SK-N-SH treated with all-trans-retinoic acid at 6 μM for 48 hours (cell line): ENCODE data around the gene ST6GAL2.

Source experiments
- ATAC-seq: fragments of 200-7000 bp; cut with Tn5 transposase; 3 replicates; pipeline ENCODE4 v1.9.1; 2020; ENCODE audit warnings: mild to moderate bottlenecking, moderate library complexity
- ARNTL ChIP-seq: fragments of 450-650 bp; formaldehyde crosslinking; IDR thresholded peaks from 2 replicates; pipeline ENCODE4 v1.5.0; 2020; ENCODE audit warnings: low read depth, mild to moderate bottlenecking, moderate library complexity, borderline replicate concordance
- BACH2 ChIP-seq: fragments of 250-450 bp; sonication (Bioruptor Pico); IDR thresholded peaks from 2 replicates; pipeline ENCODE4 v1.9.0; 2021; ENCODE audit warnings: mild to moderate bottlenecking, borderline replicate concordance
- CSDC2 ChIP-seq: fragments of 250-450 bp; sonication (Bioruptor Pico); IDR thresholded peaks from 2 replicates; pipeline ENCODE4 v1.5.0; 2020; ENCODE audit warnings: mild to moderate bottlenecking, moderate library complexity
- ESRRG ChIP-seq: fragments of 250-450 bp; sonication (Bioruptor Pico); IDR thresholded peaks from 2 replicates; pipeline ENCODE4 v1.6.1; 2021; ENCODE audit warnings: mild to moderate bottlenecking
- GLIS3 ChIP-seq: fragments of 250-450 bp; sonication (Bioruptor Pico); IDR thresholded peaks from 2 replicates; pipeline ENCODE4 v1.5.0; 2020; ENCODE audit warnings: mild to moderate bottlenecking, moderate library complexity
- ISL1 ChIP-seq: fragments of 250-450 bp; sonication (Bioruptor Pico); IDR thresholded peaks from 2 replicates; pipeline ENCODE4 v2.1.2; 2022; ENCODE audit warnings: mild to moderate bottlenecking, moderate library complexity
- OSR1 ChIP-seq: fragments of 250-450 bp; sonication (Bioruptor Pico); IDR thresholded peaks from 2 replicates; pipeline ENCODE4 v1.8.0; 2022; ENCODE audit warnings: moderate library complexity, mild to moderate bottlenecking, inconsistent platforms
- PPARA ChIP-seq: fragments of 250-450 bp; sonication (Bioruptor Pico); IDR thresholded peaks from 2 replicates; pipeline ENCODE4 v1.5.0; 2020; ENCODE audit warnings: mild to moderate bottlenecking, borderline replicate concordance
- RARB ChIP-seq: fragments of 250-450 bp; sonication (Bioruptor Pico); IDR thresholded peaks from 2 replicates; pipeline ENCODE4 v1.8.0; 2021; ENCODE audit warnings: mild to moderate bottlenecking, moderate library complexity
- SNAI2 ChIP-seq: fragments of 250-450 bp; sonication (Bioruptor Pico); IDR thresholded peaks from 2 replicates; pipeline ENCODE4 v1.5.0; 2020; ENCODE audit warnings: mild to moderate bottlenecking, moderate library complexity
- TCF4 ChIP-seq: fragments of 250-450 bp; sonication (Bioruptor Pico); IDR thresholded peaks from 2 replicates; pipeline ENCODE4 v1.8.0; 2021; ENCODE audit warnings: mild to moderate bottlenecking, moderate library complexity, borderline replicate concordance
- TOX ChIP-seq: fragments of 250-450 bp; sonication (Bioruptor Pico); IDR thresholded peaks from 2 replicates; pipeline ENCODE4 v1.8.0; 2021; ENCODE audit warnings: mild to moderate bottlenecking, moderate library complexity, borderline replicate concordance
- ZC3H10 ChIP-seq: fragments of 250-450 bp; sonication (Bioruptor Pico); IDR thresholded peaks from 2 replicates; pipeline ENCODE4 v1.5.1; 2021; ENCODE audit warnings: mild to moderate bottlenecking, moderate library complexity
- ZFP3 ChIP-seq: fragments of 250-450 bp; sonication (Bioruptor Pico); IDR thresholded peaks from 2 replicates; pipeline ENCODE4 v1.5.0; 2020; ENCODE audit warnings: mild to moderate bottlenecking, moderate library complexity
- ZFP30 ChIP-seq: fragments of 450-650 bp; formaldehyde crosslinking; IDR thresholded peaks from 2 replicates; pipeline ENCODE4 v1.5.0; 2022; ENCODE audit warnings: mild to moderate bottlenecking, moderate library complexity
- ZNF565 ChIP-seq: fragments of 450-650 bp; formaldehyde crosslinking; conservative IDR thresholded peaks from 2 replicates; pipeline ENCODE4 v1.5.0; 2020; ENCODE audit warnings: low read depth, mild to moderate bottlenecking, moderate library complexity
- TF ChIP-seq, protein P1 (sequence below): fragments of 250-450 bp; sonication (Bioruptor Pico); IDR thresholded peaks from 2 replicates; pipeline ENCODE4 v1.5.0; 2020; ENCODE audit warnings: mild to moderate bottlenecking, moderate library complexity
- TF ChIP-seq, protein P2 (sequence below): fragments of 250-450 bp; sonication (Bioruptor Pico); IDR thresholded peaks from 2 replicates; pipeline ENCODE4 v1.5.1; 2021; ENCODE audit warnings: mild to moderate bottlenecking, moderate library complexity
- TF ChIP-seq, protein P3 (sequence below): fragments of 250-450 bp; sonication (Bioruptor Pico); IDR thresholded peaks from 2 replicates; pipeline ENCODE4 v1.5.1; 2020; ENCODE audit warnings: low read depth, mild to moderate bottlenecking, moderate library complexity
- TF ChIP-seq, protein P4 (sequence below): fragments of 250-450 bp; sonication (Bioruptor Pico); IDR thresholded peaks from 2 replicates; pipeline ENCODE4 v1.8.0; 2020; ENCODE audit warnings: mild to moderate bottlenecking, moderate library complexity, borderline replicate concordance
- TF ChIP-seq, protein P5 (sequence below): fragments of 250-450 bp; sonication (Bioruptor Pico); IDR thresholded peaks from 2 replicates; pipeline ENCODE4 v1.8.0; 2021; ENCODE audit warnings: low read depth, mild to moderate bottlenecking, moderate library complexity, borderline replicate concordance

ST6GAL2 gene

DNA sequence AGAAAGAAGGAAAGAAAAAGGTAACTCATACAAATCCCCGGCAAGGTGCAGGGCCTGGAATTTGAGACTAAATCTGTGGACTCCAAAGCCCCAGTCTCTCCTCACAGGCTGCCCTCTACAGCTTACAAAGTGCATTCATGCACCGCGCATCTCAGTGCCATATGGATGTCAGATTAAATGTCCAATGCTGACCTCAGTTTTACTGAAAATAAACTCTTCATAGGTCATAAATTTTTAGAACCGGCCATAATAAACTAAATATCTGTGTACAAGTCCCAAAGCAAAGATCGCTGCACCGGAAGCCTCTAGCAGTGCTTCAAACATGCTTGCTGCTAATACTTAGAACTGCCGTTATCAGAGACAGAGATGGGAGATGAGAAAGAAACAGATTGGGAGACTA is 17.7 kb downstream of the ST6GAL2 start:
- TF ChIP-seq TCF4 (CRISPR knock-in tag) = no peak
- TF ChIP-seq BACH2 (CRISPR knock-in tag) = no peak
- TF ChIP-seq ZFP3 = no peak
- no peak for TF ChIP-seq SNAI2 (CRISPR knock-in tag)
- TF ChIP-seq ARNTL (CRISPR knock-in tag) = no peak
- no peak for TF ChIP-seq RARB (CRISPR knock-in tag)
- TF ChIP-seq OSR1 (CRISPR knock-in tag) = no peak
- TF ChIP-seq, protein P1, sequence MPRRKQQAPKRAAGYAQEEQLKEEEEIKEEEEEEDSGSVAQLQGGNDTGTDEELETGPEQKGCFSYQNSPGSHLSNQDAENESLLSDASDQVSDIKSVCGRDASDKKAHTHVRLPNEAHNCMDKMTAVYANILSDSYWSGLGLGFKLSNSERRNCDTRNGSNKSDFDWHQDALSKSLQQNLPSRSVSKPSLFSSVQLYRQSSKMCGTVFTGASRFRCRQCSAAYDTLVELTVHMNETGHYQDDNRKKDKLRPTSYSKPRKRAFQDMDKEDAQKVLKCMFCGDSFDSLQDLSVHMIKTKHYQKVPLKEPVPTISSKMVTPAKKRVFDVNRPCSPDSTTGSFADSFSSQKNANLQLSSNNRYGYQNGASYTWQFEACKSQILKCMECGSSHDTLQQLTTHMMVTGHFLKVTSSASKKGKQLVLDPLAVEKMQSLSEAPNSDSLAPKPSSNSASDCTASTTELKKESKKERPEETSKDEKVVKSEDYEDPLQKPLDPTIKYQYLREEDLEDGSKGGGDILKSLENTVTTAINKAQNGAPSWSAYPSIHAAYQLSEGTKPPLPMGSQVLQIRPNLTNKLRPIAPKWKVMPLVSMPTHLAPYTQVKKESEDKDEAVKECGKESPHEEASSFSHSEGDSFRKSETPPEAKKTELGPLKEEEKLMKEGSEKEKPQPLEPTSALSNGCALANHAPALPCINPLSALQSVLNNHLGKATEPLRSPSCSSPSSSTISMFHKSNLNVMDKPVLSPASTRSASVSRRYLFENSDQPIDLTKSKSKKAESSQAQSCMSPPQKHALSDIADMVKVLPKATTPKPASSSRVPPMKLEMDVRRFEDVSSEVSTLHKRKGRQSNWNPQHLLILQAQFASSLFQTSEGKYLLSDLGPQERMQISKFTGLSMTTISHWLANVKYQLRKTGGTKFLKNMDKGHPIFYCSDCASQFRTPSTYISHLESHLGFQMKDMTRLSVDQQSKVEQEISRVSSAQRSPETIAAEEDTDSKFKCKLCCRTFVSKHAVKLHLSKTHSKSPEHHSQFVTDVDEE (CRISPR knock-in tag) = no peak
- TF ChIP-seq ISL1 = no peak
- 0 out of 3 replicates have a peak, but pooled peaks have one; percentile 55 for ATAC-seq

DNA sequence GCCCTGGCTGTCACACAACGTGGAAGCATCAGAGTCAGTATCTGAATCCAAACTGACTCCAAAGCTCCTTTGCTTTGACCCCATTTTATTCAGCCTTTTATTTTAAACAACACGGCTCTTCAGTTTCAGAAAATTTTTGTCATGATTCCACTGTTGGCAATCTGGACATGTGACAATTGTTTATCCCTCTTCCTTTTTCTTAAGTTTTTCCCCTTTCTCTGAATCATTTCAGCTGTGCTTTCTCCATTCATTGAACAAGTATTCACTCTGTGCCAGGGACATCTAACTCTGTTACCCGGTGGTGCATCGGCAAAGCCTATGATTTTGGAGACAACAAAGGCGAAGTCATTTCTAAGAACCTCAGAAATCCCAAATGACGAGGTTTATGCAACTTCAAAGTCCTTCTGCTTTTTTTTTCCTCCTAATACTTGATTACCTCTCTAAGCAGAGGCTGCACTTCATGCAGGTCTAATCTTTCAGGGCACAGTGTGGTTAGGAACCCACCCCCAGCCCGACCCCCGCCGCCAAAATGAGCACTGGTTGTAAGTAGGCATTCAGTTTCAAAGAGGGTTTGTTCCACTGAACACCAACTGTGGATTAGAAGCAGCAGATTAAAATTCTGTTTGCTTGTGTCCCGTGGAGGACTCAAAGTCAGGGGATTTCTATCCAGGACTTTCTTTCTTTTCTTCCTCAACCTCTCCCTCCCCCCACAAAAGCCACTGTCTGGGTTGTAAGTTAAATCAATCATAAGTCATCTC is 18.6 kb downstream of the ST6GAL2 start:
- ATAC-seq = no peak
- TF ChIP-seq ARNTL (CRISPR knock-in tag) (no peak), TCF4 (CRISPR knock-in tag) (no peak), GLIS3 (CRISPR knock-in tag) (no peak), RARB (CRISPR knock-in tag) (no peak), ZFP3 (no peak), ZNF565 (CRISPR knock-in tag) (no peak), SNAI2 (CRISPR knock-in tag) (no peak), PPARA (CRISPR knock-in tag) (no peak), CSDC2 (CRISPR knock-in tag) (no peak), ESRRG (no peak), ZC3H10 (no peak), TOX (CRISPR knock-in tag) (no peak), BACH2 (CRISPR knock-in tag) (no peak), ISL1 (no peak), ZFP30 (CRISPR knock-in tag) (no peak)
- TF ChIP-seq, protein P2, sequence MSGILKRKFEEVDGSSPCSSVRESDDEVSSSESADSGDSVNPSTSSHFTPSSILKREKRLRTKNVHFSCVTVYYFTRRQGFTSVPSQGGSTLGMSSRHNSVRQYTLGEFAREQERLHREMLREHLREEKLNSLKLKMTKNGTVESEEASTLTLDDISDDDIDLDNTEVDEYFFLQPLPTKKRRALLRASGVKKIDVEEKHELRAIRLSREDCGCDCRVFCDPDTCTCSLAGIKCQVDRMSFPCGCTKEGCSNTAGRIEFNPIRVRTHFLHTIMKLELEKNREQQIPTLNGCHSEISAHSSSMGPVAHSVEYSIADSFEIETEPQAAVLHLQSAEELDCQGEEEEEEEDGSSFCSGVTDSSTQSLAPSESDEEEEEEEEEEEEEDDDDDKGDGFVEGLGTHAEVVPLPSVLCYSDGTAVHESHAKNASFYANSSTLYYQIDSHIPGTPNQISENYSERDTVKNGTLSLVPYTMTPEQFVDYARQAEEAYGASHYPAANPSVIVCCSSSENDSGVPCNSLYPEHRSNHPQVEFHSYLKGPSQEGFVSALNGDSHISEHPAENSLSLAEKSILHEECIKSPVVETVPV (CRISPR knock-in tag) = no peak
- TF ChIP-seq, protein P1 (CRISPR knock-in tag) = no peak
- TF ChIP-seq, protein P3, sequence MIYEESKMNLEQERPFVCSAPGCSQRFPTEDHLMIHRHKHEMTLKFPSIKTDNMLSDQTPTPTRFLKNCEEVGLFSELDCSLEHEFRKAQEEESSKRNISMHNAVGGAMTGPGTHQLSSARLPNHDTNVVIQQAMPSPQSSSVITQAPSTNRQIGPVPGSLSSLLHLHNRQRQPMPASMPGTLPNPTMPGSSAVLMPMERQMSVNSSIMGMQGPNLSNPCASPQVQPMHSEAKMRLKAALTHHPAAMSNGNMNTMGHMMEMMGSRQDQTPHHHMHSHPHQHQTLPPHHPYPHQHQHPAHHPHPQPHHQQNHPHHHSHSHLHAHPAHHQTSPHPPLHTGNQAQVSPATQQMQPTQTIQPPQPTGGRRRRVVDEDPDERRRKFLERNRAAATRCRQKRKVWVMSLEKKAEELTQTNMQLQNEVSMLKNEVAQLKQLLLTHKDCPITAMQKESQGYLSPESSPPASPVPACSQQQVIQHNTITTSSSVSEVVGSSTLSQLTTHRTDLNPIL = no peak
- TF ChIP-seq, protein P4, sequence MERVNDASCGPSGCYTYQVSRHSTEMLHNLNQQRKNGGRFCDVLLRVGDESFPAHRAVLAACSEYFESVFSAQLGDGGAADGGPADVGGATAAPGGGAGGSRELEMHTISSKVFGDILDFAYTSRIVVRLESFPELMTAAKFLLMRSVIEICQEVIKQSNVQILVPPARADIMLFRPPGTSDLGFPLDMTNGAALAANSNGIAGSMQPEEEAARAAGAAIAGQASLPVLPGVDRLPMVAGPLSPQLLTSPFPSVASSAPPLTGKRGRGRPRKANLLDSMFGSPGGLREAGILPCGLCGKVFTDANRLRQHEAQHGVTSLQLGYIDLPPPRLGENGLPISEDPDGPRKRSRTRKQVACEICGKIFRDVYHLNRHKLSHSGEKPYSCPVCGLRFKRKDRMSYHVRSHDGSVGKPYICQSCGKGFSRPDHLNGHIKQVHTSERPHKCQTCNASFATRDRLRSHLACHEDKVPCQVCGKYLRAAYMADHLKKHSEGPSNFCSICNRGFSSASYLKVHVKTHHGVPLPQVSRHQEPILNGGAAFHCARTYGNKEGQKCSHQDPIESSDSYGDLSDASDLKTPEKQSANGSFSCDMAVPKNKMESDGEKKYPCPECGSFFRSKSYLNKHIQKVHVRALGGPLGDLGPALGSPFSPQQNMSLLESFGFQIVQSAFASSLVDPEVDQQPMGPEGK (CRISPR knock-in tag) = no peak
- TF ChIP-seq, protein P5, sequence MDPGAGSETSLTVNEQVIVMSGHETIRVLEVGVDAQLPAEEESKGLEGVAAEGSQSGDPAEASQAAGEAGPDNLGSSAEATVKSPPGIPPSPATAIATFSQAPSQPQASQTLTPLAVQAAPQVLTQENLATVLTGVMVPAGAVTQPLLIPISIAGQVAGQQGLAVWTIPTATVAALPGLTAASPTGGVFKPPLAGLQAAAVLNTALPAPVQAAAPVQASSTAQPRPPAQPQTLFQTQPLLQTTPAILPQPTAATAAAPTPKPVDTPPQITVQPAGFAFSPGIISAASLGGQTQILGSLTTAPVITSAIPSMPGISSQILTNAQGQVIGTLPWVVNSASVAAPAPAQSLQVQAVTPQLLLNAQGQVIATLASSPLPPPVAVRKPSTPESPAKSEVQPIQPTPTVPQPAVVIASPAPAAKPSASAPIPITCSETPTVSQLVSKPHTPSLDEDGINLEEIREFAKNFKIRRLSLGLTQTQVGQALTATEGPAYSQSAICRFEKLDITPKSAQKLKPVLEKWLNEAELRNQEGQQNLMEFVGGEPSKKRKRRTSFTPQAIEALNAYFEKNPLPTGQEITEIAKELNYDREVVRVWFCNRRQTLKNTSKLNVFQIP (CRISPR knock-in tag) = no peak
